Heart left ventricle (tissue), 13 donors: ENCODE results near the gene SERPINE1.

Experiments used
- CTCF ChIP-seq, 12 donors: fragments of 200-600 bp; sonication (generic) in 4 of 12; IDR thresholded peaks; one replicate each; pipeline versions ENCODE4 v1.5.0 to v1.8.0; 2018 to 2022; ENCODE audit warnings: antibody characterized with exemption in 12 of 12, mild to moderate bottlenecking in 5 of 12
- POLR2A ChIP-seq, 2 donors: fragments of 450-650 bp; IDR thresholded peaks; one replicate each; pipeline ENCODE4 v1.6.1; 2017; ENCODE audit warnings: antibody characterized with exemption in 2 of 2, mild to moderate bottlenecking in 2 of 2, moderate library complexity in 2 of 2
- donor health status: ischemic (EF 13 %, LVEDD 7.1; RV severe dilation, severe dysfunction).
- donor health status: DM: no; HTN: yes; CAD: no.
- donor health status: DM: no; HTN: no; CAD: no.
- donor health status: ischemic (EF 25% LVEDD 6.9; RV normal size, moderate dysfunction).
- donor health status: ischemic (EF 25% LVEDD 5.7; RV mildly dilated, moderate dysfunction).
- donor health status: ischemic (EF 35%, LVEDD 5.7; RV mildly dilated, moderate dysfunction).
- donor health status: nonischemic (EF 11% LVEDD 7.7; RV severe dilation, severe dysfunction).
- donor health status: DM: yes; HTN: yes; CAD: no.
- donor health status: PGD.
- donor health status: ischemic (EF 29% LVEDD 5.4; RV normal size, mild dysfunction).
- donor health status: nonischemic (EF 23%, LVEDD 6.1; RV moderate dilation, normal function).

GRCh38 chr7:101106386-101106785 lies 20.5 kb upstream of the SERPINE1 start:
- TF ChIP-seq CTCF (IDR thresholded peaks at IDR 0.05) (no peak), POLR2A (IDR thresholded peaks at IDR 0.05) (no peak)
